SK-N-SH treated with all-trans-retinoic acid at 6 μM for 48 hours (cell line): ENCODE results near the gene PTPRT.

Source experiments
- ATAC-seq: fragments of 200-7000 bp; cut with Tn5 transposase; 3 replicates; pipeline ENCODE4 v1.9.1; 2020; ENCODE audit warnings: mild to moderate bottlenecking, moderate library complexity
- ARNTL ChIP-seq: fragments of 450-650 bp; formaldehyde crosslinking; IDR thresholded peaks from 2 replicates; pipeline ENCODE4 v1.5.0; 2020; ENCODE audit warnings: low read depth, mild to moderate bottlenecking, moderate library complexity, borderline replicate concordance
- BACH2 ChIP-seq: fragments of 250-450 bp; sonication (Bioruptor Pico); IDR thresholded peaks from 2 replicates; pipeline ENCODE4 v1.9.0; 2021; ENCODE audit warnings: mild to moderate bottlenecking, borderline replicate concordance
- CSDC2 ChIP-seq: fragments of 250-450 bp; sonication (Bioruptor Pico); IDR thresholded peaks from 2 replicates; pipeline ENCODE4 v1.5.0; 2020; ENCODE audit warnings: mild to moderate bottlenecking, moderate library complexity
- ESRRG ChIP-seq: fragments of 250-450 bp; sonication (Bioruptor Pico); IDR thresholded peaks from 2 replicates; pipeline ENCODE4 v1.6.1; 2021; ENCODE audit warnings: mild to moderate bottlenecking
- GLIS3 ChIP-seq: fragments of 250-450 bp; sonication (Bioruptor Pico); IDR thresholded peaks from 2 replicates; pipeline ENCODE4 v1.5.0; 2020; ENCODE audit warnings: mild to moderate bottlenecking, moderate library complexity
- ISL1 ChIP-seq: fragments of 250-450 bp; sonication (Bioruptor Pico); IDR thresholded peaks from 2 replicates; pipeline ENCODE4 v2.1.2; 2022; ENCODE audit warnings: mild to moderate bottlenecking, moderate library complexity
- OSR1 ChIP-seq: fragments of 250-450 bp; sonication (Bioruptor Pico); IDR thresholded peaks from 2 replicates; pipeline ENCODE4 v1.8.0; 2022; ENCODE audit warnings: moderate library complexity, mild to moderate bottlenecking, inconsistent platforms
- PPARA ChIP-seq: fragments of 250-450 bp; sonication (Bioruptor Pico); IDR thresholded peaks from 2 replicates; pipeline ENCODE4 v1.5.0; 2020; ENCODE audit warnings: mild to moderate bottlenecking, borderline replicate concordance
- RARB ChIP-seq: fragments of 250-450 bp; sonication (Bioruptor Pico); IDR thresholded peaks from 2 replicates; pipeline ENCODE4 v1.8.0; 2021; ENCODE audit warnings: mild to moderate bottlenecking, moderate library complexity
- SNAI2 ChIP-seq: fragments of 250-450 bp; sonication (Bioruptor Pico); IDR thresholded peaks from 2 replicates; pipeline ENCODE4 v1.5.0; 2020; ENCODE audit warnings: mild to moderate bottlenecking, moderate library complexity
- TCF4 ChIP-seq: fragments of 250-450 bp; sonication (Bioruptor Pico); IDR thresholded peaks from 2 replicates; pipeline ENCODE4 v1.8.0; 2021; ENCODE audit warnings: mild to moderate bottlenecking, moderate library complexity, borderline replicate concordance
- TOX ChIP-seq: fragments of 250-450 bp; sonication (Bioruptor Pico); IDR thresholded peaks from 2 replicates; pipeline ENCODE4 v1.8.0; 2021; ENCODE audit warnings: mild to moderate bottlenecking, moderate library complexity, borderline replicate concordance
- ZC3H10 ChIP-seq: fragments of 250-450 bp; sonication (Bioruptor Pico); IDR thresholded peaks from 2 replicates; pipeline ENCODE4 v1.5.1; 2021; ENCODE audit warnings: mild to moderate bottlenecking, moderate library complexity
- ZFP3 ChIP-seq: fragments of 250-450 bp; sonication (Bioruptor Pico); IDR thresholded peaks from 2 replicates; pipeline ENCODE4 v1.5.0; 2020; ENCODE audit warnings: mild to moderate bottlenecking, moderate library complexity
- ZFP30 ChIP-seq: fragments of 450-650 bp; formaldehyde crosslinking; IDR thresholded peaks from 2 replicates; pipeline ENCODE4 v1.5.0; 2022; ENCODE audit warnings: mild to moderate bottlenecking, moderate library complexity
- ZNF565 ChIP-seq: fragments of 450-650 bp; formaldehyde crosslinking; conservative IDR thresholded peaks from 2 replicates; pipeline ENCODE4 v1.5.0; 2020; ENCODE audit warnings: low read depth, mild to moderate bottlenecking, moderate library complexity
- ZNF70 ChIP-seq: fragments of 450-650 bp; formaldehyde crosslinking; IDR thresholded peaks from 2 replicates; pipeline ENCODE4 v1.5.0; 2020; ENCODE audit warnings: mild to moderate bottlenecking, moderate library complexity
- ZNF8 ChIP-seq: fragments of 450-650 bp; formaldehyde crosslinking; IDR thresholded peaks from 2 replicates; pipeline ENCODE4 v1.5.0; 2020; ENCODE audit warnings: mild to moderate bottlenecking, moderate library complexity
- TF ChIP-seq, protein P1 (sequence below): fragments of 250-450 bp; sonication (Bioruptor Pico); IDR thresholded peaks from 2 replicates; pipeline ENCODE4 v1.8.0; 2021; ENCODE audit warnings: low read depth, mild to moderate bottlenecking, moderate library complexity, borderline replicate concordance
- TF ChIP-seq, protein P2 (sequence below): fragments of 250-450 bp; sonication (Bioruptor Pico); IDR thresholded peaks from 2 replicates; pipeline ENCODE4 v1.5.1; 2021; ENCODE audit warnings: mild to moderate bottlenecking, moderate library complexity
- TF ChIP-seq, protein P3 (sequence below): fragments of 250-450 bp; sonication (Bioruptor Pico); IDR thresholded peaks from 2 replicates; pipeline ENCODE4 v1.5.1; 2020; ENCODE audit warnings: low read depth, mild to moderate bottlenecking, moderate library complexity
- TF ChIP-seq, protein P4 (sequence below): fragments of 250-450 bp; sonication (Bioruptor Pico); IDR thresholded peaks from 2 replicates; pipeline ENCODE4 v1.5.0; 2020; ENCODE audit warnings: mild to moderate bottlenecking, moderate library complexity

Gene PTPRT

DNA sequence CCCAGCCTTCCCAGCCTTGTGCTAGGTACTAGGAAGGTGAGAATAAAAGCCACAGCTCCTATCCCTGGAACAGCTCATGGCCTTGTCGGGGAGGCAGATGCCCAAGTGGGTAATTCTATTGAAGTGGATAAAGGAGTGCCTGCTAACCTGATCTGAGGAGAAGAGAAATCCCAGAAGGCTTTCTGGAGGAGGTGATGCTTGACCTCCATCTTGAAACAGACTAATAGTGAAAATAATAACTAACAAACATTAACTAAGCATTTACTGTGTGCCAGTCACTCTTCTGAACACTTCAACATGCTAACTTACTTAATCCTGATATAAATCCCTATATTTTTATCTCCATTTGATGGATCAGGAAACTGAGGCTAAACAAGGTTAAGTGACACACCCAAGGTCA, 1078.4 kb downstream of the PTPRT start:
- ATAC-seq, result no peak
- TF ChIP-seq OSR1 (no peak), ZFP3 (CRISPR knock-in tag) (no peak), ZNF565 (no peak), TCF4 (CRISPR knock-in tag) (no peak), ZNF70 (no peak), GLIS3 (no peak), ZFP30 (CRISPR knock-in tag) (no peak), RARB (no peak)
- TF ChIP-seq, all 23 proteins: peak for 0

DNA sequence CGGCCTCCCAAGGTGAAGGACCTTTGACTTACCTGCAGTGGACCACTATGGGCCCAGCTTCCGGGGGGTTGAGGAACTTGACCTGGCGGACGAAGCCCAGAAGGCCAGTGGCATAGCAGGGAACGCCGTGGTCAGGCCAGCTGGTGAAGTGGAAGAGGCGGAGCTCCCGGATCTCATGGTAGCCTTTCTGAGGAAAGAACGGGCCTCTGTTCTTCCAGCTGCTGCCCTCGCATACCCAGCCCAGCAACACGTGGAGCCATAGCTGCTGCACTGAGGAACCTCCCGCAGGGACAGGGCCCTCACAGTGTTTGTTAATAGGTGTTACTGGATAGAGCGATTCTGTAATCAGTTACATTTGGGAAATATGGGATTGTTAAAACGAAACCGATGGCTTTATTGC, 1079.4 kb downstream of the PTPRT start:
- no peak for ATAC-seq
- TF ChIP-seq PPARA, result no peak
- TF ChIP-seq ZFP3 (CRISPR knock-in tag), result no peak
- TF ChIP-seq, protein P1, sequence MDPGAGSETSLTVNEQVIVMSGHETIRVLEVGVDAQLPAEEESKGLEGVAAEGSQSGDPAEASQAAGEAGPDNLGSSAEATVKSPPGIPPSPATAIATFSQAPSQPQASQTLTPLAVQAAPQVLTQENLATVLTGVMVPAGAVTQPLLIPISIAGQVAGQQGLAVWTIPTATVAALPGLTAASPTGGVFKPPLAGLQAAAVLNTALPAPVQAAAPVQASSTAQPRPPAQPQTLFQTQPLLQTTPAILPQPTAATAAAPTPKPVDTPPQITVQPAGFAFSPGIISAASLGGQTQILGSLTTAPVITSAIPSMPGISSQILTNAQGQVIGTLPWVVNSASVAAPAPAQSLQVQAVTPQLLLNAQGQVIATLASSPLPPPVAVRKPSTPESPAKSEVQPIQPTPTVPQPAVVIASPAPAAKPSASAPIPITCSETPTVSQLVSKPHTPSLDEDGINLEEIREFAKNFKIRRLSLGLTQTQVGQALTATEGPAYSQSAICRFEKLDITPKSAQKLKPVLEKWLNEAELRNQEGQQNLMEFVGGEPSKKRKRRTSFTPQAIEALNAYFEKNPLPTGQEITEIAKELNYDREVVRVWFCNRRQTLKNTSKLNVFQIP (CRISPR knock-in tag), result no peak
- no peak for TF ChIP-seq SNAI2 (CRISPR knock-in tag)
- no peak for TF ChIP-seq CSDC2 (CRISPR knock-in tag)
- TF ChIP-seq, protein P2, sequence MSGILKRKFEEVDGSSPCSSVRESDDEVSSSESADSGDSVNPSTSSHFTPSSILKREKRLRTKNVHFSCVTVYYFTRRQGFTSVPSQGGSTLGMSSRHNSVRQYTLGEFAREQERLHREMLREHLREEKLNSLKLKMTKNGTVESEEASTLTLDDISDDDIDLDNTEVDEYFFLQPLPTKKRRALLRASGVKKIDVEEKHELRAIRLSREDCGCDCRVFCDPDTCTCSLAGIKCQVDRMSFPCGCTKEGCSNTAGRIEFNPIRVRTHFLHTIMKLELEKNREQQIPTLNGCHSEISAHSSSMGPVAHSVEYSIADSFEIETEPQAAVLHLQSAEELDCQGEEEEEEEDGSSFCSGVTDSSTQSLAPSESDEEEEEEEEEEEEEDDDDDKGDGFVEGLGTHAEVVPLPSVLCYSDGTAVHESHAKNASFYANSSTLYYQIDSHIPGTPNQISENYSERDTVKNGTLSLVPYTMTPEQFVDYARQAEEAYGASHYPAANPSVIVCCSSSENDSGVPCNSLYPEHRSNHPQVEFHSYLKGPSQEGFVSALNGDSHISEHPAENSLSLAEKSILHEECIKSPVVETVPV (CRISPR knock-in tag), result no peak
- no peak for TF ChIP-seq ZC3H10 (CRISPR knock-in tag)
- no peak for TF ChIP-seq GLIS3
- TF ChIP-seq ESRRG (CRISPR knock-in tag), result no peak

DNA sequence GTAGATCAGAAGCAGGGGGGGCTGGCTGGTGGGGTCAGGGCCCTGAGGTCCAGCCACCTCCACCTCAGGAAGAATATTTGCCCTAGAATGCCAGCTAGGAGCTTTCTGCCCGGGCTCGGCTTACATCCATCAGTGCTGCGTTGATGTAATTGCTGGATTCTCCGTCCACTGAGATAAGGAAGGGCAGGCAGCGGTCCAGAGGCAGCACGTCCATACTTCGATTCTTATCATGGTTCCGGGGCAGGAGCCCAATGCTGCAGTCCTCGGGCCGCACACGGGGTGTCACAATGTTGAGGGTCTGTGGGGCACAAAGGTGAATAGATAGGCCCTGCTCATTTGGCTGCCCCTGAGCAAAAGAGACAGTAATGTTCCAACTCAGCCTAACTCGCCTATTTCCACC, 1087.7 kb downstream of the PTPRT start:
- no peak for ATAC-seq
- no peak for TF ChIP-seq CSDC2 (CRISPR knock-in tag)
- TF ChIP-seq, protein P3, sequence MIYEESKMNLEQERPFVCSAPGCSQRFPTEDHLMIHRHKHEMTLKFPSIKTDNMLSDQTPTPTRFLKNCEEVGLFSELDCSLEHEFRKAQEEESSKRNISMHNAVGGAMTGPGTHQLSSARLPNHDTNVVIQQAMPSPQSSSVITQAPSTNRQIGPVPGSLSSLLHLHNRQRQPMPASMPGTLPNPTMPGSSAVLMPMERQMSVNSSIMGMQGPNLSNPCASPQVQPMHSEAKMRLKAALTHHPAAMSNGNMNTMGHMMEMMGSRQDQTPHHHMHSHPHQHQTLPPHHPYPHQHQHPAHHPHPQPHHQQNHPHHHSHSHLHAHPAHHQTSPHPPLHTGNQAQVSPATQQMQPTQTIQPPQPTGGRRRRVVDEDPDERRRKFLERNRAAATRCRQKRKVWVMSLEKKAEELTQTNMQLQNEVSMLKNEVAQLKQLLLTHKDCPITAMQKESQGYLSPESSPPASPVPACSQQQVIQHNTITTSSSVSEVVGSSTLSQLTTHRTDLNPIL, result no peak
- TF ChIP-seq ZC3H10 (CRISPR knock-in tag), result no peak
- TF ChIP-seq BACH2 (CRISPR knock-in tag), result no peak
- no peak for TF ChIP-seq ZNF8
- TF ChIP-seq TCF4 (CRISPR knock-in tag), result no peak
- no peak for TF ChIP-seq TOX
- TF ChIP-seq ZNF565, result no peak
- no peak for TF ChIP-seq ESRRG (CRISPR knock-in tag)
- TF ChIP-seq ZNF70, result no peak
- TF ChIP-seq GLIS3, result no peak
- TF ChIP-seq ZFP30 (CRISPR knock-in tag), result no peak
- TF ChIP-seq SNAI2 (CRISPR knock-in tag), result no peak
- TF ChIP-seq, protein P4, sequence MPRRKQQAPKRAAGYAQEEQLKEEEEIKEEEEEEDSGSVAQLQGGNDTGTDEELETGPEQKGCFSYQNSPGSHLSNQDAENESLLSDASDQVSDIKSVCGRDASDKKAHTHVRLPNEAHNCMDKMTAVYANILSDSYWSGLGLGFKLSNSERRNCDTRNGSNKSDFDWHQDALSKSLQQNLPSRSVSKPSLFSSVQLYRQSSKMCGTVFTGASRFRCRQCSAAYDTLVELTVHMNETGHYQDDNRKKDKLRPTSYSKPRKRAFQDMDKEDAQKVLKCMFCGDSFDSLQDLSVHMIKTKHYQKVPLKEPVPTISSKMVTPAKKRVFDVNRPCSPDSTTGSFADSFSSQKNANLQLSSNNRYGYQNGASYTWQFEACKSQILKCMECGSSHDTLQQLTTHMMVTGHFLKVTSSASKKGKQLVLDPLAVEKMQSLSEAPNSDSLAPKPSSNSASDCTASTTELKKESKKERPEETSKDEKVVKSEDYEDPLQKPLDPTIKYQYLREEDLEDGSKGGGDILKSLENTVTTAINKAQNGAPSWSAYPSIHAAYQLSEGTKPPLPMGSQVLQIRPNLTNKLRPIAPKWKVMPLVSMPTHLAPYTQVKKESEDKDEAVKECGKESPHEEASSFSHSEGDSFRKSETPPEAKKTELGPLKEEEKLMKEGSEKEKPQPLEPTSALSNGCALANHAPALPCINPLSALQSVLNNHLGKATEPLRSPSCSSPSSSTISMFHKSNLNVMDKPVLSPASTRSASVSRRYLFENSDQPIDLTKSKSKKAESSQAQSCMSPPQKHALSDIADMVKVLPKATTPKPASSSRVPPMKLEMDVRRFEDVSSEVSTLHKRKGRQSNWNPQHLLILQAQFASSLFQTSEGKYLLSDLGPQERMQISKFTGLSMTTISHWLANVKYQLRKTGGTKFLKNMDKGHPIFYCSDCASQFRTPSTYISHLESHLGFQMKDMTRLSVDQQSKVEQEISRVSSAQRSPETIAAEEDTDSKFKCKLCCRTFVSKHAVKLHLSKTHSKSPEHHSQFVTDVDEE (CRISPR knock-in tag), result no peak
- TF ChIP-seq ZFP3 (CRISPR knock-in tag), result no peak
- TF ChIP-seq PPARA, result no peak
- TF ChIP-seq ISL1 (CRISPR knock-in tag), result no peak
- no peak for TF ChIP-seq RARB
- TF ChIP-seq, protein P1 (CRISPR knock-in tag), result no peak
- no peak for TF ChIP-seq ARNTL
